HCT116 (cell line): ENCODE measurements around the gene ABCG5. TPM values are rescaled to one million over a fixed set of nuclear protein-coding genes. Genes with fewer than 3 reads are reported as not detected.

ENCODE experiments used
- ATAC-seq: fragments of 200-7000 bp; cut with Tn5 transposase; 2 replicates; pipeline ENCODE4 v1.9.1; 2020; ENCODE audit warnings: mild to moderate bottlenecking, moderate library complexity
- BruUV-seq: library from RNA; stranded (reverse); fragments of 400-500 nt; replicated peaks from 2 replicates; lab custom pipeline; 2021; lab: Mats Ljungman, UMichigan
- CTCF ChIA-PET: fragments of 300-600 bp; sonication (Branson Sonifier 250); formaldehyde crosslinking; loops from one replicate; lab custom pipeline; 2021; ENCODE audit warnings: antibody characterized with exemption; lab: Charles Lee
- POLR2A ChIA-PET: fragments of 300-600, 350-600 bp; sonication (Branson Sonifier 250); formaldehyde crosslinking; loops from one replicate; lab custom pipeline; 2021; ENCODE audit warnings: antibody characterized with exemption; lab: Charles Lee
- RAD21 ChIA-PET, 2 experiments: fragments of 300-600 bp; sonication (Branson Sonifier 250); formaldehyde crosslinking; loops; one replicate each; lab custom pipeline; 2023; ENCODE audit warnings: low total read pairs in 2 of 2; ENCODE audit not compliant: uncharacterized antibody in 2 of 2, unreplicated experiment in 2 of 2, low non-redundant PET in 1 of 2; lab: Charles Lee
- DNase-seq: peaks from one replicate; pipeline ENCODE4 v3.0.0-alpha.2; 2010; ENCODE audit warnings: low read depth, low spot score
- H2AFZ ChIP-seq: fragments of 200-600 bp; shearing (Covaris generic), sonication (generic); 2 replicates; pipeline ENCODE4 v1.6.1; 2017; ENCODE audit warnings: low read depth, mixed run types, mixed read lengths, antibody characterized with exemption, low read length; ENCODE audit not compliant: poor library complexity, severe bottlenecking
- H3K27ac ChIP-seq: 2 replicates; pipeline ENCODE4 v1.5.1; 2012; ENCODE audit warnings: low read depth, low read length
- H3K27me3 ChIP-seq: fragments of 200-600 bp; sonication (generic); 2 replicates; pipeline ENCODE4 v1.6.1; 2016; ENCODE audit warnings: mixed run types, low read length, mixed read lengths; ENCODE audit not compliant: insufficient read depth
- H3K36me3 ChIP-seq, 2 experiments: fragments of 200-500 bp in 1 of 2; fragments of 200-600 bp in 1 of 2; sonication (Bioruptor generic) in 1 of 2; sonication (generic) in 1 of 2; 2 replicates each; pipeline versions ENCODE4 v1.5.1 to v1.6.1; 2014 to 2016; ENCODE audit warnings: low read length in 2 of 2, inconsistent platforms in 1 of 2, mixed read lengths in 1 of 2, mixed run types in 1 of 2; ENCODE audit not compliant: insufficient read depth in 2 of 2, control insufficient read depth in 1 of 2
- H3K4me1 ChIP-seq, 2 experiments: fragments of 200-600 bp in 1 of 2; sonication (generic) in 1 of 2; 2 replicates each; pipeline versions ENCODE4 v1.5.1 to v1.6.1; 2012 to 2017; ENCODE audit warnings: low read length in 2 of 2, inconsistent platforms in 1 of 2, mild to moderate bottlenecking in 1 of 2, mixed read lengths in 1 of 2, mixed run types in 1 of 2, moderate library complexity in 1 of 2; ENCODE audit not compliant: insufficient read depth in 2 of 2, control insufficient read depth in 1 of 2
- H3K4me2 ChIP-seq: fragments of 200-600 bp; sonication (generic); 2 replicates; pipeline ENCODE4 v1.6.1; 2017; ENCODE audit warnings: mixed run types, low read length, mixed read lengths
- H3K4me3 ChIP-seq, 2 experiments: fragments of 200-600 bp in 1 of 2; sonication (generic) in 1 of 2; replicated peaks in 1 of 2; 2 replicates each; pipeline ENCODE4 v1.5.1; 2011 to 2016; ENCODE audit warnings: low read length in 2 of 2, control low read depth in 1 of 2, low read depth in 1 of 2, mild to moderate bottlenecking in 1 of 2, mixed read lengths in 1 of 2, mixed run types in 1 of 2
- H3K79me2 ChIP-seq: fragments of 200-600 bp; sonication (generic); 2 replicates; pipeline ENCODE4 v1.6.1; 2017; ENCODE audit warnings: mild to moderate bottlenecking, mixed run types, low read length, moderate library complexity, mixed read lengths; ENCODE audit not compliant: insufficient read depth
- H3K9ac ChIP-seq: fragments of 200-600 bp; sonication (generic); 2 replicates; pipeline ENCODE4 v1.6.1; 2016; ENCODE audit warnings: low read length, mixed read lengths
- H3K9me2 ChIP-seq: fragments of 200-600 bp; sonication (generic), shearing (Covaris generic); 2 replicates; pipeline ENCODE4 v1.6.1; 2017; ENCODE audit warnings: mixed run types, mild to moderate bottlenecking, moderate library complexity; ENCODE audit not compliant: insufficient read depth
- H3K9me3 ChIP-seq, 2 experiments: fragments of 200-500 bp in 1 of 2; fragments of 200-600 bp in 1 of 2; sonication (Bioruptor generic) in 1 of 2; sonication (generic) in 1 of 2; 2 replicates each; pipeline ENCODE4 v1.6.1; 2014 to 2017; ENCODE audit warnings: low read length in 2 of 2, mixed read lengths in 2 of 2, inconsistent platforms in 1 of 2, low read depth in 1 of 2, mild to moderate bottlenecking in 1 of 2, mixed run types in 1 of 2, moderate library complexity in 1 of 2; ENCODE audit not compliant: control insufficient read depth in 1 of 2, insufficient read depth in 1 of 2
- H4K20me1 ChIP-seq: fragments of 200-600 bp; sonication (generic), shearing (Covaris generic); 2 replicates; pipeline ENCODE4 v1.6.1; 2017; ENCODE audit warnings: mixed run types, mild to moderate bottlenecking, moderate library complexity; ENCODE audit not compliant: insufficient read depth
- CBX3 ChIP-seq: IDR thresholded peaks from 2 replicates; pipeline ENCODE4 v1.6.1; 2012; ENCODE audit warnings: low read depth
- CEBPB ChIP-seq: IDR thresholded peaks from 2 replicates; pipeline ENCODE4 v1.6.1; 2012; ENCODE audit warnings: low read depth
- CTCF ChIP-seq, 3 experiments: fragments of 200-600 bp in 1 of 3; sonication (generic) in 1 of 3; IDR thresholded peaks in 2 of 3; conservative IDR thresholded peaks in 1 of 3; 2 replicates each; pipeline ENCODE4 v1.5.1; 2012 to 2017; ENCODE audit warnings: low read depth in 2 of 3, low read length in 2 of 3, antibody characterized with exemption in 1 of 3, borderline replicate concordance in 1 of 3, control low read depth in 1 of 3, mild to moderate bottlenecking in 1 of 3, mixed read lengths in 1 of 3, mixed run types in 1 of 3, moderate library complexity in 1 of 3; ENCODE audit not compliant: insufficient read depth in 1 of 3
- EGR1 ChIP-seq: IDR thresholded peaks from 2 replicates; pipeline ENCODE4 v1.6.1; 2012; ENCODE audit warnings: low read depth
- ELF1 ChIP-seq: IDR thresholded peaks from 2 replicates; pipeline ENCODE4 v1.6.1; 2012; ENCODE audit warnings: low read depth, borderline replicate concordance
- EZH2 ChIP-seq: fragments of 200-600 bp; sonication (generic); IDR thresholded peaks from 2 replicates; pipeline ENCODE4 v1.6.1; 2017; ENCODE audit warnings: antibody characterized with exemption, mixed run types
- EZH2phosphoT487 ChIP-seq: fragments of 200-600 bp; IDR thresholded peaks from 2 replicates; pipeline ENCODE4 v1.6.1; 2018; ENCODE audit warnings: antibody characterized with exemption, borderline replicate concordance
- JUND ChIP-seq: IDR thresholded peaks from 2 replicates; pipeline ENCODE4 v1.6.1; 2012
- MAX ChIP-seq: IDR thresholded peaks from 2 replicates; pipeline ENCODE4 v1.6.1; 2012
- POLR2A ChIP-seq: IDR thresholded peaks from 2 replicates; pipeline ENCODE4 v1.7.0; 2011; ENCODE audit warnings: borderline replicate concordance; ENCODE audit not compliant: insufficient read depth, insufficient read length; ENCODE audit errors: extremely low read depth
- POLR2AphosphoS5 ChIP-seq: IDR thresholded peaks from 2 replicates; pipeline ENCODE4 v1.6.1; 2011; ENCODE audit warnings: mild to moderate bottlenecking, low read depth, low read length, moderate library complexity
- RAD21 ChIP-seq: IDR thresholded peaks from 2 replicates; pipeline ENCODE4 v1.6.1; 2012; ENCODE audit warnings: low read depth, mild to moderate bottlenecking
- REST ChIP-seq: IDR thresholded peaks from 2 replicates; pipeline ENCODE4 v1.6.1; 2012; ENCODE audit warnings: low read depth
- SIN3A ChIP-seq: IDR thresholded peaks from 2 replicates; pipeline ENCODE4 v1.6.1; 2012; ENCODE audit warnings: low read depth
- SP1 ChIP-seq: IDR thresholded peaks from 2 replicates; pipeline ENCODE4 v1.6.1; 2012; ENCODE audit warnings: low read depth
- SRF ChIP-seq: IDR thresholded peaks from 2 replicates; pipeline ENCODE4 v1.6.1; 2012; ENCODE audit warnings: low read depth
- YY1 ChIP-seq: IDR thresholded peaks from 2 replicates; pipeline ENCODE4 v1.6.1; 2011; ENCODE audit warnings: low read length, low read depth, moderate library complexity, mild to moderate bottlenecking; ENCODE audit not compliant: insufficient replicate concordance; ENCODE audit errors: extremely low read depth
- ZNF274 ChIP-seq: fragments of 200-500 bp; sonication (Bioruptor generic); IDR thresholded peaks from 2 replicates; pipeline ENCODE4 v1.6.1; 2014; ENCODE audit warnings: mild to moderate bottlenecking, low read depth, low read length, inconsistent platforms
- intact Hi-C: fragments of 100-400 bp; cut with micrococcal nuclease; formaldehyde crosslinking; loops from 2 replicates; pipeline ENCODE4 v1.10.0; 2022
- total RNA-seq: library from RNA; stranded (reverse); gene quantifications from one replicate; pipeline ENCODE4 v1.2.1, GENCODE V29; 2021; ENCODE audit not compliant: unreplicated experiment

Gene ABCG5
- total RNA-seq, 1 experiment from 2014 or later: not detected

- no peak overlapping the region for H2AFZ ChIP-seq
- H3K4me3 ChIP-seq: no peak overlapping the region
- H3K4me2 ChIP-seq: no peak overlapping the region
- no peaks in the 10 kb centered on the region for H3K36me3 ChIP-seq
- ChIA-PET RAD21 (no interaction called here), POLR2A (no interaction called here)
- no peaks in the 10 kb centered on the region for H3K27me3 ChIP-seq
- no peak overlapping the region for H3K9ac ChIP-seq
- no peak for ATAC-seq
- intact Hi-C loops: no loop called here
- no peaks in the 10 kb centered on the region for H3K9me2 ChIP-seq
- no peaks in the 10 kb centered on the region for H3K79me2 ChIP-seq
- no peak for TF ChIP-seq MAX
- TF ChIP-seq SP1: no peak
- no peak for TF ChIP-seq CEBPB
- no peak for TF ChIP-seq CBX3
- no peak for TF ChIP-seq POLR2A
- TF ChIP-seq RAD21: no peak
- no peak for TF ChIP-seq EZH2
- no peak for TF ChIP-seq SIN3A
- no peak for TF ChIP-seq CTCF (IDR thresholded peaks at IDR 0.05 in 2 of 3, conservative IDR thresholded peaks at IDR 0.05 in 1 of 3; ENCODE audit: borderline replicate concordance in 1 of 3, insufficient read depth in 1 of 3, low read depth in 2 of 3, low read length in 2 of 3)
- no peak for TF ChIP-seq JUND
- TF ChIP-seq EZH2phosphoT487: no peak
- TF ChIP-seq POLR2AphosphoS5: no peak
- TF ChIP-seq YY1: no peak
- no peak for TF ChIP-seq ZNF274
- TF ChIP-seq ELF1: no peak
- TF ChIP-seq SRF: no peak
- TF ChIP-seq EGR1: no peak
- no peak for TF ChIP-seq REST
- TF ChIP-seq, all 23 proteins: peak for 0
- Histone ChIP-seq H3K9me3 (no peaks in the 10 kb centered on the region), H3K4me1 (no peaks in the 10 kb centered on the region), H3K27ac (no peak overlapping the region), H4K20me1 (no peaks in the 10 kb centered on the region)
- no peak for DNase-seq
- BruUV-seq: no TSS peak
- CTCF ChIA-PET: interaction anchor here (1.2 kb wide), 1 partner anchor 8 kb away, joined by 3 read pairs; no protein-coding TSS in a partner anchor
Observed at GRCh38 chr2:43806719-43807031, 32.0 kb downstream of the ABCG5 start.
